Measurements from ENCODE around the gene PAX6.

PAX6 gene

DNA sequence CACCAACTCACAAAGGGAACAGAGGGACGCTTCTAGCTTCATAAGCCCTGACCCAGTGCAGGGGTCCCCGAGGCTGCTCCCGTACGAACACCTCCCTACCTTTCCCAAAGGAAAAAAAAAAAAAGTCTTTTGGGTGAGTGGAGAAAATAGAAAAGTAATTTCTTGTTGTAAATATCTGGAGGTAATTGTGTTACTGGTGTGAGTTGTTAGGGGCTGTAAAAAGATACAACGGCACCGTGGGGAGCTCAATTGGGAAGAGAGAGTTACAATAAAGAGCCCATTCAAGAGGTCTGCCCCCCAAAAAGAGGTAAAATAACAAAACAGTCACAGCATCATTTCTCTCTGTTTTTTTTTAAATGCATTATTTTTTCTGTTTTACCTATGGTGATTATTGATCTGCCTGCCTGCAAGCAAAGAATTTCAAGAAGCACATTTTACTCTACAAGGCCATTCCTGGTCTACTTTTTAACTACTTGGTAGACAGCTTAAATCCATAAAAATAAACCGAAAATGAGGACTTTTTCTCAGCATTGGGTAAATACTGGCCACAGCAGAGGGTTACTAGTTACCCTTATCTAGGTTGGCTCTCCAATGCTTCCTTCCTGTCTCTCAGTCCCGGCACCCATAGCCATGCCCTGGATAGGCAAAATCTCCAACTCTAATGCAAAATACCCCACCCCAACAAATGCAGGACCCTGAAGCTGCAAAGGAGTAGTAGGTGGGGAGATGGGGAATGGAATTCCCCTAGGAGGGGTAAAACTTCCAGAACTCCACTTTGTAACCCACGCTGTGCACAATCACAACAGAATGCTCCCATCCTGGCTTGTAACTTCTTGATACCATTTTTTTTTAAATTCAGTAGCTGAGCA lies 3.1 kb downstream of the PAX6 start:
- DNase-seq: no peak

DNA sequence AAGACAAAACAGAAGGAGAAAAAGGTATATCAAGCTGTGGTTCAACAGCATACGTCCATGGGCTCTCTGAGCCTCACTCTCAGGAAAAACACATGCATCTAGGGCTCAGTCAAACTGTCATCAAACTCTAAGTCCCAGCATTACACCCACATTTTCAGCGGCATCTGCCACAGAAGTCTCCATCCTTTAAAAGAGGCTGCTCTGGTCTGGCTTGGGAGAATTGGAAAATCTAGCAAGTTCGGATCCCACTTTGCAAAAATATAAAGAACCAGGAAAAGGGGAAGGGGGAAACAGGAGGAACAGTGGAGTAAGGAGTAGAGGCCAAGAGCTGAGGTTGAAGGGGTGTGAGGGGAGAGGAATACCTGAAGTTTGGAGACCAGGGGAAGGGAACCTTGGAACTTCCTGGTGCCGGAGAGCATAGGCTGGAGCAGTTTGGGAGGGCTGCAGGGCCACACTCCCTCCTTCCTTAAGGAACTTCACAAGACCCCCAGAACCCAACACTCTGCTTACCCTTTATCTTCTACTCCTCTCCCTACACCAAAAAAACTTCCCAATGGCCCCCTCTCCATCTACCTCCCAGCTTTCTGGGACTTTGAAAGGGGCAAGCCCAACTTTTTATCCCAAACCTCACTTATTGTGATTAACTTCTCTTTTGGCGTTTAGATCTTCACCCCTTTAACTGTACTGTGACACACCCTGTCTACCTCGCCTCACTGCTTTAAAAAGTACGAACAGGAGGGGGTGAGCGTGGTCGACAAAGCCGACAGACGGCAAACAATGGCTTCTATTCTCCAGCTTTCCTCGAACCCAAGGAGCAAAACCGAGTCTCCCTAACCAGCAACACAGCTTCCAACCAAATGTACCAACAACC lies 4.0 kb downstream of the PAX6 start:
- no peak for DNase-seq

DNA sequence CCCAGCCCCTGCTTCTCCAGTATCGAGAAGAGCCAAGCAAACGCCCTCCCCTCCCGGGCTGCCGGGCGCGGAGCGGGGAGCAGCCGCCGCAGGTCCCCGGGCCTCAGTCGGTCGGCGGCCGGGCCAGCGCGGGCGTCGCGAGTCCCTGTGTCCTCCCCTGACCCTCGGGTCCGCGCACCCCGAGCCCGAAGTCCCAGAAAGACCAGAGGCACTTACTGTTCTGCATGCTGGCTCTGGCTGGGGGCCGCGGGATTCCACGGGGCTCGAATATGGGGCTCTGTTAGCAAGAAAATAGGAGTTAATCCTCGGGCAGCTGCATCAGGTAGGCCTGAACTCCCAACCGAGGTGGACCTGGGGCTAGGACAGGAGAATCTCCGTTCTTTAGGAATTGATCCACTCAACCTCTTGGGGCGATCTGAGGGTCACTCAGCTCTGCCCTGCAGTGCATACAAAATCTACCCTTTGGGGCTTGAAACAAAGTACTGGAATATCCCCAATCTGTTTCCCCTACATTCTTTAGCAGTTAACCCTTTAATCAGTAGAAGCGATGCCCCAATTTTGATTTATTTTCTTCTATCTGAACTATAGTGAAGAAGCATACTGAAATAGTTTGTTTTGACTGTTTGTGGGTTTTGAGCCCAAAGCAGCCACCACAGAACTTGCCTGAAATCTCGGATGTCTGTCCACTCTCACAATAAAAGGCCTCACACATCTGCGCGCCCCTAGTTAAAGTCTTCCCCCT lies 4.8 kb downstream of the PAX6 start:
- DNase-seq: no peak

DNA sequence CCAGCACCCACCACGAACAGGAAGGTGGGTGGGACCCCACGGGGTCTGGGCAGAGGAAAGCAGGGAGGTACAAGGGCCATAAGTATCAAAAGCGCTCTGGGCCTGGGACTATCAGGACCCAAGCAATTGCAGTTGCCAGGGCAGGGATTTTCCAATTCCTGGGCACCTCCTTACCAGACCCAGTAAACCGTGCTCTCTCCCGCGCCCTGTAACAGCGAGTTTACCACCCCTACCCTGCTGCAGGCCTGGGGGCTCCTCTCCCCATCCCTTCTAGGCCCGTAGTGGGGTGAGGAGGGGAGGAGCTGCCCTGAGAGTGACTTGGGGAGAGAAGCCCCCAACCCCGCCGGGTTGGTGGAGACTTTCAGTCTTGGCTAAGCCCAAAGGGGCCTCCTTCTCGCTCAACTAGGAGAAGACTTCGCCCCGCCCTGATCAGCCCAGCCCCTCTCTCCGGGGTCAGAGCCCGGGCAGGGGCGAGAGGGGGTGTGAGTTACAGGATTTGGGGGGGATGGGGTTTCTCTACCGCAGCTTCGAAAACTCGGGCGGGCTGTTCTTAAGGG lies 5.4 kb downstream of the PAX6 start:
- DNase-seq: no peak

DNA sequence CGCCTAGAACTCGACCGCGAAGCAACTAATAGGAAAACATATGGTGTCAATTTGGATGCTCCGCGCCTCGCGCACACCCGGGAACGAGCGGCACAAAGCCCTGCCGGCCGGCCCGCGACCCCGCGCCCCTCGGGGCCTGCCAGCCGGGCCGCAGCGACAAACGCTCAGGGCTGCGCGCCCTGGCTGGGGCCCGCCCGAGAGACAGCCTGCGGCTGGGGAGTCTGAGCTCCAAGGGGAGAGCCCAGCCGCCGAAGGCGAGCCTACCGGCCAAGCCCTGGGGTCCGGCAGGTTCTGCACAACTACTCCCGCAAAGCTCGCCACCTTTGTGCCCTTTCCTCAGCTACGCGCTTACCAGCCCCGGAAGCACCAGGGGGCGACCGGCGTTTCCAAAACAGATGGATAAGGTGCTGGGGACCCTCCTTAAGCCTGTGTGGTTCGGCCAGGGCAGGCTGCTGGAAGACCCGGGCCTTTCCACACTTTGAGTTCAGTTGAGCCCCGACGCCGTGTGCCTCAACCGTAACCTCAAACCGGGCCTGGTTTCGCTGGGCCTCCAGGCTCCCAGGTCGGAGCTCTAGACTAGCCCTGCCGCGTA lies 6.0 kb downstream of the PAX6 start:
- DNase-seq: no peak

DNA sequence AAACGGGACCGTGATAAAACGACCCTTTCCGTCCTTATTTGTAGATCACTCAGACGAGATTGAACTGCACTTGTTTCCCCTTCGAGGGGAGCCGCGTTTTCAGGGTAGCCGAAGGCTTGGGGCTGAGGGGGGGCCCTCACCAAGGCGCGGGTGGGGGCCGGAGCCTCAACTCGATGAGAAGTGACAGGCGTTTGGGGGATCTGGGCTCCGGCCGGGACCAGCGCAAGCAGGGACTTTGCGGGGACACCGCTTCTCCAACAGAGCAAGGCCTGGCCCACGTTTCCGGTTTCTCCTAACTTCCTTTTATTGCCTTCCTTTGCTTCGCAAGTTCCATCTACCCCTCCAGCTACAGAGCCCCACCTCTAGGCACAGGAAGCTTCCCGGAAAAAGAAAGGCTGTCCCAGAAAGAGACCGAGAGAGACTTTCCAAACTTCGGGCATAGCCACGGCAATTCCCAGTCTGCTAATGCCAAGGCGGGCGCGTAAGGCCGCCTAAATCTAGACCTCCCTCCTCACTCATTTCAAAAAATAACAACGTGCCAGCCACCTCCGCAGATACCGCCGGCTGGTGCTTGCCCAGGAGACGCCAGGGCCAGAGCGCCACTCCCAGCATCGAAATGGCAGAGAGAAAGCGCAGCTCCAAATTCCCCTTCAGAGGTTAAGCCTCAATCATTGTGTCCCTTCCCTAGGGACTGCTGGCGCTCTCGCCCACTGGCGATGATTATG lies 6.6 kb downstream of the PAX6 start:
- DNase-seq: no peak

DNA sequence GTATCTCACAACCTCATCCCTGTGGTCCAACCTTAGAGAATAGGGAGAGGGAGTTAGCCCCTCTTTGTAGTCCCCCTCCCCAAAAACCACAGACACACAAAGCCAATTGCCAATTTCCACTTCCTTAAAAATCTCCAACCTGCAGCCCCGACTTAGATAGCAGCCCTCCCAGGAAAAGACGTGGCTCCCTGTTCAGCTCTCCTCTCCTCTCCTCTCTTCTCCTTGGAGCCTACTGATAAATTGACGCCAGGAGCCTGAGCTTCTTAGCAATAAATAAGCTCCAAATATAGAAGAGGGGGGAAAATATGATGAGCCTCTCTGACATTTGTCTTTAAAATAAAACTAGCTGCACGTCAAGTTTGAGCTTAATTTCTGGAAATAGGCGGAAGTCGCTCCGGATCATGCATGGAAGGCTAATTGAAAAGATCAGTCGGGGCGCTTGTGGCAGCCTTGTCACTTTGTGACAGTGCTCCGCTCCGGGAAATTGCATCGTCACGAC lies 7.3 kb downstream of the PAX6 start:
- no peak for DNase-seq

DNA sequence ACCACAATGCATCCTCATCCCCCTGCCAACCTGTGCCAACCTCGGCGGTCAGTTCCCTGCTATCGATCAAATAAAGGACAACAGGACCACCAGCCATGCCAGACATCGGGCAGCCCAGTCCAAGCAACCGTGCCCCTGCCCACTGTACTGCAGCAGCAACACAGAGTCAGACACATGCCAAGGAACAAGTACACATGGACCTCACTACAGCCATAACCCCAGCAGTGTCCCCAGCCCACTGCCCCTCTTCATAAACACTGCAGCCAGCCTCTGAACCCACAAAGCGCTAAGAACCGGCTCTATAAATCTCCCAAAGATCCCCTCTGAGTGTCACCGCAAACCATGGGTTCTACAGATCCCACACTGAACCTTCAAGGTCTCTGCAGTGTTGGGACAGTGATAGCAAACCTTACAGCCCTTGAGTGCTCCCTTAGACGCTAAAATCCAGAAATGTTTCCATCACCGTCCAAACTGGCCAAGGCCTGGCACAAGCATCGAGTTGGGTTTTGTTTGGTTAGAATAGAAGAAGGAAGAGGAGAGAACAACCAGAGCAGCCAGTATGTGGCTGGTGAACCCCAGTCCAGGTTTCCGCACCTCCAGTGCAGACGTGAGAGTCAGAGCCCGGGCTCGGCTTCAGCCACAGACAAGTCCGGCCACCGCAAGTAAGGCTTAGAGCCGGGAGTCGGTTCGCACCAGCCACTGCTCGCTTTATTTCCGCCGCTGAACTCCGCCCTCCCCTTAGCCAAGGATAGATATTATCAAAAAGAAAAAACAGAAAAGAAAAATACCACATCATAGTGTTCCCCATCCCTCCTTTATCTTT lies 7.9 kb downstream of the PAX6 start:
- DNase-seq: no peak

DNA sequence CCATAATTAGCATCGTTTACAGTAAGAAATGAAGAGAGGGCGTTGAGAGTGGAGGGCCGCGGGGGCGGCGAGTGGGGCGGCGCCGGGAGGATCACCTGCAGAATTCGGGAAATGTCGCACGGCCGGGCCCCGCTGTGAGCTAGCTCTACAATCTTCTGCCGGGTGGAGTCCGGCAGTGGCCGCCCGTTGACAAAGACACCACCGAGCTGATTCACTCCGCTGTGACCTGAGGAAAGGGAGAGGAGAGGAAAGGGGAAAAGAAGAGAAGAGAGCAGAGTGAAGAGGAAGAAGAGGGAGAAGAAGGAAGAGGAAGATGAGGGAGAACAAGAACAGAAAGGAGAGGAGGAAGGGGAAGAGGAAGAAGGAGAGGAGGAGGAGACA lies 8.5 kb downstream of the PAX6 start:
- no peak for DNase-seq

DNA sequence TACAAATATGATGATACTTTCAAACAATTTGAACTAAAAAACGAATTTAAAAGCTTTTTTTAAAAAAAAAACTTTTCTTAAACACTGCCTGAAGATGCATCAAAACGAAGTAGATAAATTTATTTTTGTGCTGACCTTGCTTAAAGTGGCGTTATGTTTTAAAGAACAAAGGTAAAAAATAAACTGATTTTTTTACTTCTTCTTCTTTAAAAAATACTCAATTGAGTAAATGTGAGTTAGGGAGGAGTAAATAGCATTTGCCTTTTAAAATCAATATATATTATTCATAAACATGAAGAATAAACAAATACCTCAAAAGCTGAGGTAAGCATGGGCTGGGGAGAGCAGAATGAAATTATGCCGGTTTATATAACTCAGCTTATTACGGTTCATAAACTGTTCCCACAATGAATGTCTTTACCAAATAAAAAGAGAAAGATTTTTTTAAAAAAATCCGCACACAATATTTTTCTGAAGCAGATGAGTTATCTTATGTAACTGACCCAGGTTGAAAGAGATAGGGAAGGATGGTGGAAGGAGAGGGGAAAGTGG lies 9.0 kb downstream of the PAX6 start:
- no peak for DNase-seq

DNA sequence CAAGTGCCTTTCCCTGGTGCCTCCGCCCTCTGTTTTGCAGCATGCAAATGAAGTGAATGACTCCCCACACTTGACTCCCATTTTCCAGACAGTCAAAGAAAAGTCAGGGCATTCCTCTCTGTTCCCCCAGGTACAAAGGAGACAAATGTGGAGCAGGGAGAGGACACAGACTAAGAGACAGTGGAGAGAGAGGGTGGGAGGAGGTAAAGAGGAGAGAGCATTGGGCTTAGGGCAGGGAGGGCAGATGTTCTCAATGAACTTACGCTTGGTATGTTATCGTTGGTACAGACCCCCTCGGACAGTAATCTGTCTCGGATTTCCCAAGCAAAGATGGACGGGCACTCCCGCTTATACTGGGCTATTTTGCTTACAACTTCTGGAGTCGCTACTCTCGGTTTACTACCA lies 9.8 kb downstream of the PAX6 start:
- no peak for DNase-seq

DNA sequence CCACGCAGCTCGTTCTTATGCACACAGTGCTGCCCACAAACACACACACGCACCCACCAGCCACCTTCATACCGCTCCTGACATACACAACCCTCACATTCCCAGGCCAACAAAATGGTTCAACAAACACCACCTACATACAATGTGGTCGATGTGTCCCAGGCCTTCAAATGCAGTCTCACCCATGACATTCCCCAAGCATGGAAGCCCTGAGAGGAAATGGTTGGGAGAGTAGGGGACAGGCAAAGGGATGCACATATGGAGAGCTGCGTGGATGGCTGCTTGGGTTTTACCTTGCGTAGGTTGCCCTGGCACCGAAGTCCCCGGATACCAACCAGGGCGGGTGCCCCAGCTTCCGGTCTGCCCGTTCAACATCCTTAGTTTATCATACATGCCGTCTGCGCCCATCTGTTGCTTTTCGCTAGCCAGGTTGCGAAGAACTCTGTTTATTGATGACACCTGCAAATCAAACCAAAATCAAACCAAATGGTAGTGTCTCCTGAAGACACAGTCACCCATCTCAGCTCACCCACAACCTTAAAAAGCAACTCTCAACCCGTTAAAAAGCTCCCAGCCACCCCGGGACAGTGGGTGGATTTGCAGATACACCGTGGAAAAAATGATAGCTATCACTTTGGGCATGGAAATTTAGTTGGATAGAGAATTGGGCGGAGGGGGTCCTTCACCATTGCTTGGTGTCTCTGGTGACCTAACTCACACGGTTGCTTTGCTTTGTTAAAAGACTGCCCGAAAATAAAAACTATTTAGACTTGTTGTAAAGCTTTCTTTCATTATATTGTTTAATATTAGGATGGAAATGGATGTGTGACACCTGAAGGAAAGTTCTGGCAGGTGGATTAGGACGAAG lies 10.5 kb downstream of the PAX6 start:
- DNase-seq: no peak

DNA sequence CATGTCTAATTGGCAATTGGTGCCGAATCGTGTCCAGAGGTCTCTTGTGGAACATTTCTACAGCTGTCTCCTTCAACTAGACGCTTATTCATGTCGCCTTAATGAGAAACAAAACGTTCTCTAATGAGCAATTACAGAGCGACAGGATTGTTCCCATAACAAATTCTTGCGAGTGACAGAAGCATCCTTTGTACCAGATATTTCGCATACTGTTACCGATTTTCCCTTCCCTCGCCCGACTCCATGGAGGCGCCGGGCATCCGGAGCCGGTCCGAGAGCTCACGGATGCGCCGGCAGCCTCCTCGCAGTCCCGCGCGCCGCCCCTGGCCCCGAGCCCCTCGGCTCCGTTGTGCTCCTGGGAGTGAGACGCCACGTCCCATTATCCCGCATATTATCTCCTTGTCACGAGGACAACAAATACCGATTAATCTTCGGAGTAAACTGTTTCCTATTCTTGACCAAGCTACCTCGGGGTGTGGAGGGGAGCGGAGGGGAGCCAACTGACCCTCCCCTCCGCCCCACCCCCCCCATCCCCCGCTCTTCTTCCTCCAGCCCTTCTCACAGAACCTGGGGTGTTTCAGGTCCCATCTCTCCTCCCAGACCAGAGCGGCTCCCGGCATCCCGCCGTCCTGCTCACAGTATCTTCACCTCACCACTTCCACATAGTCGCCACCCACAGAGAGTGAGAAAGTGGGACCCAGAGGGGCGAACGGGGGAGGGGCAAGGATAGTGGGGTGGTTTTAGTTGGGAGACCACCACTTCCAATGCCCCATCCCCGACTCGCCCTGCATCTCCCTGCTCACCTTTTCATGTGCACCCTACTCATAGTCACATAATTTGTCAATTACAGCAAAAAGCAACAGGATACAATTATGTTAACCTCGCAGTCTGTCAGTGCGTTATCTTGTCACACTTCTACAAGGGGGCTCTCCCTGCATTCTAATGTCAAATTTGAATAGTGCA lies 11.4 kb downstream of the PAX6 start:
- DNase-seq: no peak

DNA sequence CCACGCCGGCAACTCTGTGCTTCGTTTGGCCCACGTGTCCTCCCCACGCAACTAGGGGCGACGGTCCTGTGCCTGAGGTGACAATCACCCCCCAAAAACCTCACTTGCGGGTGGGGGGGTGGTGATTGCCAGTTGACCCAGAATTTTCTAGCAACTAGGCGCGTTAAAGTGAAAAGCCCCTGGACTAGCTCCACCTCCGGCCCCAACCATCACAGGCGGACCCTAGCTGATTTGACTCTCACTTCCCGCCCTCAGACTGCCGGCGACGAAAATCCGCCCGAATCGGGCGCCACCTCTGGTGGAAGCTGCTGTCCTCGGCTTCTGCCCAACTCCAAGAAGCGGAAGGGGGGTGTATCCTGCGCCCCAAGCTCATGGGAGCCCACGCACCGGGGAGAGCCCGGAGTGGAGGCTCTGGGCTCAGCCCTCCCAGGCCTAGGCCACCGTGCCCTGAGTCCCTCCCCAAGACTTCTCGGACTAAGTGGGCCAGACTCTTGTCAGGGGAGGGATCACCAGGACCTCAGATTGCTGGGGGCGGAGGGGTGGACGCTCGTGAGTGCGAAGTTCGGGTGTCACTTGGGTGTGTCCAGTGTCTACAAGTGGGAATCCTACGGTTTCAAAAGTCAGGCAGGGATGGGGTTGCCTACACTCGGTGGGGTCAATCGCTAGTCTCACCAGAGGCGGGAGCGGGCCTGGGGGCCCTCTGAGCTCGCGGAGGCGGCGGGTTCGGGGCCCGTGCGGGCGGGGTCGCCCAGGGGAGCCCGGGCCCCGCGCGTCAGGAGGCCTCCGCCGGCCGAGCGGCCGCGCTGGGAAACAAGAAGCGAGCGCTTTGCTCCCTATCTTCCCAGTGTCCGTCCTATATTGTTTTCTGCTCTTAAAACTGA lies 12.3 kb downstream of the PAX6 start:
- DNase-seq: no peak

DNA sequence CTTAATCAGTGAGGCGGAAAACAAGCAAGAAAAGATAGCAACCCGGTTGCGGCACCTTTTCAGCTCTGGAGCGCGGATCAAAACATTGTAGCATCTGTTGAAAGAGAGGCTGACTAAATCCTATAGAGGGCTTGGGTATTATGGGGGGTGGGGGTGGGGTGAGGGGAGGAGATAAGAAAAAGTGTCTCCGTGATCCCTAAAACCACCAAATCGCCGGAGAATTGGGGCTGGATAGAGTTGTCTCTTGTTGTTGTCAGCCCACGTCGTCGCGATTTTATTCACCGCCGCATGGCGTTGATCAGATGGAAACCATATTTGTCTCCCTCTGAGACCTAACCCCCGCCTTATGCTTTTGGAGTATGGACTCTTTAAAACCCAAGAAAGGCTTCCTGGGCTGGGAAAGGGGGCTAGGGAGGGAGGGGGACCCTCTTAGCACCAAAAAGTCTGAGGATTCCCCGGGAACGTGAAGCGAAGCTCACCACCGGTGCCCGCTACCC lies 13.0 kb downstream of the PAX6 start:
- no peak for DNase-seq

DNA sequence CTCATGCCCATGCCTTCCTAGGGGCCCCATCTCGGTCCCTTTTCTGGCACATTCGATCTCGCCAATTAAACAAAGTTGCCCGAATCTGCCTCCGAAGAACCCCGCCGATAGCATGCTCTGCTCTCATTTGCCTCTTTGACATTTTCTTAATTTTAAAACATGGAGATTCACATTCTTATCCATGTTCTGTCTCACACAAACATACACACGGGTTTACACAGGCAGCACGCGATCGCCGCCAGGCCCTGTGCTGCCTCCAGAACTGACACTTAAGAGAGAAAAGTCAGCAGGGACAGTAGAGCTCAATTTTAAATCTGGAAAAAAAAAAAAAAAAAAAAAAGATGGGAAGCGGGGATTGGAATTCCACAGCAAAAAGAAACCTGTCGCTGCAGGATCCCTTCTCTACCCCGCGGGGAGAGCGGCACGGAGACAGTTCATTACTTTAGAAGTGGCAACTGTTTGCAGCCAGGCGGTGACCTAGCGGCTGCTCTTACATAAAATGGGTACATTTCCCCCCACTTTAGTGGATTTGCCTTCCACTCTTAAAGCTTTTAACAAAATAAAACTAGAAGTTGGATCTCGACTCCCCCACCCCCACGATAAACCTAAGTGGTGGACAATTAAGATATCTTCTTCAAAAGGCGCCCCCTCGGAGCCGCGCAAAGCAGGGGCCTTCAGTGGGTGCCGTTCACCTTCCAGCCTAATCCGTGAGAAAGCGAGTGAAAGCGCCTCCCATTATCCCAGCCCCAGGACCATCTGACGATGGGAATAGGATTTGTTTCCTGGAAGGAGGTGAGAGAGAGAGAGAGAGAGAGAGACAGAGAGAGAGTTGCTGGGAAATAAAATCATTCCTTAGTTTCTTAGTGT lies 13.7 kb downstream of the PAX6 start:
- DNase-seq: no peak
